NOMO-1 (cell line): ENCODE measurements around the gene SPON1.
A peak's percentile ranks its signal among the peaks of the same experiment; 100 is the strongest.

Experiments
- DNase-seq, 2 experiments: peaks; one replicate each; lab custom pipeline; 2025; ENCODE audit not compliant: unreplicated experiment in 2 of 2; lab: John Stamatoyannopoulos, UW

Gene SPON1

DNA sequence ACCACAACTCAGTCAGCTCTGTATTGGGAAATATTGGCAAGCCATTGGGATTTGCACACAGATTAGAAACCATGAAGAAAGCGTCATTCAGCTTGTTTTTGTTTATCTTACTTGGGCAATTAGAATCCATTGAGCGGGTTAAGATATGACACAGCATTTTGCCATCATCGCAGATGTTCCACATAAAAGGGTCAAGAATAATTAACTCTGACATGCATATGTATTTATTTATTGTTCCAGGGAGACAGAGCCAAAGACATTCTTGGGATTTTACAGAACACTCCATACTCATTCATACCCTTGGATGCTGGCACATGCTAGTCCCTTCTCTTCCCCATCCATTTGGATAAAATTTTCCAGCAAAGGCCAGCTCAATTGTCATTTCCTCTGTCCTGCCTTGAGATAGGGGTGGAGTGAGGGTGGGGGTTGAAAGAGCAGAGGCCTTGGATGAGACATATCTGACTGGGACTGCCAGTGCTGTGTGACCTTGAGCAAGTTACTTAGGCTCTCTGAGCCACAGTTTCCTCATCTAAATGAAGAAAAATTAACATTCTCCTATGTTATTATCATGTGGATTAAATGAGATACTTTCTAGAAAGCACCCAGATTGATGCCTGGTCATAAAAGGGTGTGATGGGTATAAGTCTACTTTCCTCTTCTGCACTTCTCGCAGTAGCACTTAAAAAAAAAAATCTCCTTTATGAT is 216.7 kb downstream of the SPON1 start:
- no peak for DNase-seq

DNA sequence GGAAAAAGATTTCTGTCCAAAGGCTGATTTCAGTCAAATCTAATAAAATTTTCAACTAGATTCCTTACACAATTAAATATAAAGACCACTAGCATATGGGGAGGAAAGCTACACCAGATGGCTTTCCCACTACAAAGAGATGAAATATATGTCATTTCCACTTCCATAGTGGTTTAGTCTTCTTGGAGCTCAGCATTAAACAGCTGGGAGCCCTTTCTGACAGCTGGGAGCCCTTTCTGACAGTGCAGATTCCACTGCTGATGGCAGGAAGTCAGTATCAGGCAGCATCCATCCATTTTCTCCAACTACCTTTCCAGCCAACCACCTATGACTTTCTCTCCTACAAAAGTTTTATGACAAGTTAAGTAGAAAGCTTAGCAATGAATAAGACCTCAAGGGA is 218.6 kb downstream of the SPON1 start:
- DNase-seq = no peak

DNA sequence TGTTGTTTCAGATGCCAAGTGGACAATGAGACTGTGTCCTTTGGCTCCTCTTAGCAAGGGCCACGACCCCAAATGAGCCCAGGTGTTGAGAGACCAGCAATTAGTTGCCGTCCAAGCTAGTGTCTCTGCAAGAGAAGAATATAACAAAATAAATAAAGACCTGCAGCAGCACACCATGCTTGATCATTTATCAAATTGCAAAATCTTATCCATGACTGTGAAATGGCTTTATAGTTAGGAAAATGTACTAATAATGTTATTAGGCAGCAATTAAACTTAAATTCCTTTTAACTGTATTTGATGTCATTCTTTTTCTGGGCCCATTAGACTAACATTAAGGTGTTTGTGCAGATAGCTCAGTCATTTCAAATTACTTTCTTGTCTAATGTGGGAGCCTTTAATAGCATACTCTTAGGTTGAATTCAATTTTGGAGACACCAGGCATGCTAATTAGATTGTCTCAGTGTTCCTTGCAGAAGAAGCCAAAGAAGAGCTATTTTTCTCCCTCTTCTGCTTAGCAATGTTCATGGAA is 220.4 kb downstream of the SPON1 start:
- DNase-seq = no peak

DNA sequence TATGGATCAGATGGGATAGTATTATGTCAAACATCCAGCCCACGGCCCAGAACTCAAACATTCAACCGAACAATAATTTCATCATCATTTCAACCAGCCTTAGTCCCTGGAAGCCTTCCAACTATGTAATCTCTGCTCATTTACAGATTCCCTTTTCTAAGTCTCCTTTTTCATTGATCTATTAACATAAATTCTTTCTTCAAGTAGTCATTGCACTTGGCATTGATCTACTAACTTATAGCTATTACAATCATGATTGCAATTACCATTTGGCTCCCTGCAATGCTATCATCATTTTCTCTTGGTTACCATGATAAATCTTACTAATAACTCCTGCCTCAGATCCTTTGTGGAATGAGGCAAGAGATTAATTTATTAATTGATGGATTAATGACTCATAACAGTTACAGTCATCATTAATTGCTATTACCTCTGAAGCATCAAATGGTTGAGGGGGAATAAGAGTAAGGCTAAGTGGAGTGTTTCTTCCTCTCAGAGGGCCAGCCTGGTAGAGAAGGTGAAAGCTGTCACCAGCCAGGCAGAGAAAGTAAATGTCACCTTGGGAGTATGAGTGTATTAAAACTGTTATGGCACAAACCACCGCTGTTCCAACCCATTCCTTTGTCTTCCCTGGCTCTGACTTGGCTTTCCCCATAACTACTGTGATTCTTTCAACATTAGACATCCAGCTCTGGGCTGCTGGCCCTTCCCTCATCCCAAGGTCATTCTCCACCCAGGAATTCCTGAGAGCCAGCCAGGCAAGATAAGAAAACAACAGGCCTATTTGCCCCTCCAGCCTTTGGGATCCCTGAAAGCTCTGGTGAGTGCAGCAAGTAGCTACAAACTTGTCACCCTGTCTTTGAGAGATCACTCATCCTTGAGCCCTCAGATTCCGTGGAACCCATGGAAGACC is 221.8 kb downstream of the SPON1 start:
- no peak for DNase-seq

DNA sequence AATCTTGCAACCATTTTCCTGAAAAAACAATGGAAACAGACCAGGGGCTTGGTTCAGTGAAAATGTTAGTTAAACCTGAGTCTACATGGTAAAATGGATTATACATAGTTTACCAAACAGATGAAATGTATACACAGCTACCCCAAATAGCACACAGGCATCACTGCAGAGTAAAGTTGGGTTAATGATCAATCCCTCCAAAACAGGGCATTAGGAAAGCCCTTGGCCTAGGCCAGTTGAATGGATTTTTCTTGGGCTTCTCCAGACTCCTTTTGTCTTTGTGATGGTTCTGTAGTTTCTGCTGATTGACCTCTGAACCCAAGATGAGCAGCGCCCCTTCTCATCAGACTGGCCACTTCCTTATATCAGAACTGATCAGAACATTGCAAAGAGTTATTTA is 222.9 kb downstream of the SPON1 start:
- DNase-seq = no peak

DNA sequence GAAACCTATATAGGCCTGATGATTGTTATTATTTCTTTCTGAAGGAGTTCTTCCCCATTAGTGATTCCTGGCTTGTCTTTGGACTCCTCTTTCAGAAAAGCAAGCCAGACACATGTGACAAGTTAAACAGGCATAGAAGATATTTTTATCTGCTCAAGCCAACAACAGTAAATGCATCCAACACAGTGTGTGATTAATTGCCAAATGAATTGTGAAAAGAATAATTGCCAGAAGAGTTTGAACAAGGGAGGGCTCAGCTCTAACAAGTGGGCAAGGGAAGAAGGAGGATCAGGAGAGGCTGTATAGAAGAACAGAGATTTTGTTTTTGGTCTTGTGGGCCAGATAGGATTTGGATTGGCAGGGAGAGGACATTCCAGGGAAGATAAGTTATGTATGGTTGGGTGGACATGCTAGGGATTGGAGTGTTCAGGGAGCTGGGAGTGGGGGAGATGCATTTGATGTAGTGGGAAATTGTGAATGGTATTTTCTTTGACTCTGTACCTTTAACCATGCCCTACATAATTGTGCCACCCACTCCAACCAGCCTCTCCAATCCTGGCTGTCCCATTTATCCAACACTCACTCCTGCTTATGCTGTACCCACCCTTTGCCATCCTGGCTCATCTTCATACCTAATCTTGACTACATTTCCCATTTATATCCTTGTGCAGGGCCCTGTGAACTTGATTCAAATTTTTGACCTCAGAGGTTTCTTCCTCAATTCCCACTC is 223.7 kb downstream of the SPON1 start:
- DNase-seq = no peak

DNA sequence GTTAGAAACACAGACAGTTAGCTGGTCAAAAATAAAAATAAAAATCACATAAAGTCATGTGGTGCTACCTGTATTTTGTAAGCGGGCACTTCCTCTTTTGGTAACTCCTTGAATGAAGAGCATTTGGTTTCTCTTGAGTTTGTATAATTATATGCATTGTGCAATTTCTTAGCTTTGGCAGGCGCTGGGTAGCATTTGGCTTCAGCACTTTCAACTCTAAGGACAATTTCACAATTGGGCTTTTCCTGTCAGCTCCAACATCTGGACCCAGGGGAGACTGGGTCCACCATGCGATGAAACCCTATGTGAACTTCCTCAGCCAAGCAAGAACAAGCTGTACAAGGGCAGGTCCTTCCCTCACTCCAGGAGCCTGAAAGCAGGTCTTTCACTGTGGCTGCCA is 227.4 kb downstream of the SPON1 start:
- peak; percentile 89 to 96 for DNase-seq

DNA sequence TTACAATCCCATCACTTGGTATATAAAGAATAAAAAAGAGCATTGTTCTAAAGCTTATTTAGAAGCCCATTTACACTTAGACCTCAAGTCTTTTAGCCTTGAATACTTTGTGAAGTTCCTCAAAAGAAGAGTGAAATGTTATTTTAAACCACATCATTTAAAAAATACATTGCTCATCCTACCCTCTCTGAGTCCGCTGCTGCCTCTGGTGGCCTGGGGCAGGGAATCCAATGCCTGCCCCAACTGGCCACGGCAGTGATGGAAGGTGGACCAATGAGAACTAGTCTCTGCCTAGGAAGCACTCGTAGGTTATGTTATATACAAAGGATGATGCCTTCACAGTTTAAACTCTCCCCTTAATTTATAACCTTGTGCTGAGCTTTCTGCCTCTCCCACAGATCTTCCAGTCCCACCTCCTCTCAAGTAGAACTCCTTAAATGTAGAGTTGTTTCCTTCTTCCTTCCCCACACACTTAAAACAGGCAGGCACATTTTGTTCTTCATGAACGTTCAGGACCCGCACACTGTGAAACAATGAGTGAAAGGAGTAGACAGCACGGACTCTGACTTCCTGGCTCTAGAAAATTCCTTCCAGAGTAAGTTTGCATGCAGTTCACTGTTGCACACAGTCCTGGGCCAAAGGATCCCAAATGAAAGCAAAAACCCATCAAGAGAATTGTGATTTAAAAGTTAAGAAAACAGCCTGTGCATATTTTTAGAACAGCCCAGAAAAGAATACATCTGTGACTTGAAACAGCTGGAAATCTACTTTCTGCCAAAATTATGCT is 228.7 kb downstream of the SPON1 start:
- no peak for DNase-seq

DNA sequence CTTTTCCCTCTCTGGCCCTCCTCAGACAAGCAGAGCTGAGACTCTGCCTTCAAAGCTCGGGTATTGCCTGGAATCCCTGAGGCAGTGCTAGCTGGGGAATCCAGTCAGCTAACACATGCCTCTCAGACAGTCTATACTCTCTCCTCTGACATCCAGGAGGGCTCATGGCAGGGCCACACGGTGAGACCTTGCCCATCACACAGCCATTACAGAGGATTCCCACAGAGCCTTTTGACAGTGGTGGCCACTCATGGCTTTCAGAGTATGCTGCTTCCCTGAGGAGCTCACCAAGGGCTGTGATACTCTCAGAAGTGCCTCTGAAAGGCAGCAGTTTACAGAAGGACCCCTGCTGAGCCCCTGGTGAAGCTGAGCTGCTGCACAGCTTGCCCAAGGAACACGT is 231.1 kb downstream of the SPON1 start:
- no peak for DNase-seq

DNA sequence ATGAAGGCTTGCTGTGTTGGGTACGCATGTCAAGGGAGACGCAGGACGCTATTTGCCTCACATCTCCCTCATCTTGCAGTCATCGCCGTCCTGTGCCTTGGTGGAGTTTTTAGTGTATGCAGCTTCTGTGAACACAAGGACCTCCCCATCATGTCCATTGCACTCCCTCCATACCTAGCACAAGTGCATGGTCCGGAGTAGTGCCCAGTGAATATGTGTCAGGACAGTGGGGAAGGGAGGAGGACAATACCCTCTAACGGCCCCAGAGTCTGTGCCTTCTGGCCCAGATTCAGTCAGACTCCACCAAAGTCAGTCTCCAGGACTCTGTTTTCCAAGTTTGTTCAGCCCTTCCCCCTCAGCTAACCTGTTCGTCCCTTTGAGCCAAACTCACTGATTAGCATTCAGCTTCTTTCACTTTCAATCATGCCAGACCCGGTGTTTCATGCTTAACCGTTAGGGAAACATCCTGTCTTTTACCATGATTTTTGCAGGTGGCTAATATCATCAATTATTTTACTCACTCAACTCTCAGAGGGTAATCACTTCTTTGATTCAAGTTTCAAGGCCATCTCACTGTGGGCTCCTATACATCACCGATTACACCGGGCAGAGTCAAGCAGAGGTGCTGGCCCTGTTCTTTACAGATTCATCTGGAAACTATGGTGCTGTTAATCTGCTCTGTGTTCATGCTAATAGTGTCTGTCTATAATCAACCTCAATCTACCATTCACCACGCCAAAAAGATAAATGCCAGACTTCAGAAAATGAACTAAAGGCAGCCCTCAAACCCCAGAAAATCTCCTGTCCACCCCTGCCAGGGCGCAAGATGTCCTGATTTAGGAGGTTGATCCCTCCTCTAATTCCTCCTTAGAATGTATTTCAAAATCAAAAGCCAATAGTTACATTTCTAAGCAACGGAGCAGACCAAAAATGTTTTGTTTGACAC is 240.0 kb downstream of the SPON1 start:
- DNase-seq = no peak

DNA sequence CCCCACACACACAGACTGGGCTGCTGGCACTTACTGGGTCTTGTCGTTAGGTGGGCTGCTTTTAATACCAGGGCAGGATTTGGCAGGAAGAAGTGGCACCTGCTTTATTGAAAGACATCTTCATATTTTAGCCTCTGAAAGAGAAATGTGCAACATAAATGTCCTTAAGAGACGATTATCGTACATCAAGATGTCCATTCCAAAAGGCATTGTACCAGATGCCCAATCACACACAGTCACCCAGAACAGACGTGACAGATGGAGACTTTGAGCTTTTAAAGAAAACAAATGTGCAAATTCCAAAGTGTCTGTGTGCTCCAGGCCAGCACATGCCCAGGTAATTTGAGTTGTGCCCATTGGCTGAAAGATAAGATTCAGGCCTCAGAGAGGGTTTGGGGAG is 240.8 kb downstream of the SPON1 start:
- DNase-seq = no peak

DNA sequence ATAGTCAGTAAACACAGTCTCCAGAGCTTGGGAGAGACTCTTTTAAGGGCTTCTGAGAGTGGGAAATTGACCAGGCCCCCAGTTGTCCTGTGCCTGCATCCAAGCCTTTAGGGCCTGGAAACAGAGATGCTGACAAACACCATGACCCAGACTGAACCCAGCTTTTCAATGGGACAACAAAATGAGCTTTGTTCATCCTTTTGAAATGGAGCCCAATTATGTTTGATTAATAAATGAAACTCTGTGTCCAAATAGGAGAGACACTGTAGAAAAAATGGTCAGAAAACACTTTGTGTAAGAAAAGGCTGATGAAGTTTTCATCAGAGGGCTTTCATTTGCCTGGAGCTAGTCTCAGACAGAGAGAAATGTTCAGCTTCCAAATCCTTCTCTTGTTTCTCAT is 250.5 kb downstream of the SPON1 start:
- no peak for DNase-seq

DNA sequence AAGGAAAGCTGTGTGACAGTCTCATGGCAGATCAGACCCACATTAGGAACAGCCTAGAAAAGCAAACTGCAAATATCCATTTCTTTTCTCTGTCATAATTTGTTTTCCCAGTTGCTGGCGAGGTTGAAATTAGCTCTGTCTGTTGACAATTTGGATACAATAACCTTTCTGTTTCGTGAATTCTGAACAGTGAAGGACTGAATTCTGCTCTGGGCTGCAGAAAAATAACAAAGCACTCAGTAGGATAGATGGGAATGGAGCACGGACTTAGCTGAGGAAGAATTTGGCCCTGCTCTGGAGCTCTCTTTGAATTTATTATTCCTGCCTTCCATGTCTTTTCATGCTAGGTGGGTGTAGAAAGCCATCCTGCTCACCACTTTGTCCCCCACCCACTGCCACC is 256.2 kb downstream of the SPON1 start:
- DNase-seq = no peak

DNA sequence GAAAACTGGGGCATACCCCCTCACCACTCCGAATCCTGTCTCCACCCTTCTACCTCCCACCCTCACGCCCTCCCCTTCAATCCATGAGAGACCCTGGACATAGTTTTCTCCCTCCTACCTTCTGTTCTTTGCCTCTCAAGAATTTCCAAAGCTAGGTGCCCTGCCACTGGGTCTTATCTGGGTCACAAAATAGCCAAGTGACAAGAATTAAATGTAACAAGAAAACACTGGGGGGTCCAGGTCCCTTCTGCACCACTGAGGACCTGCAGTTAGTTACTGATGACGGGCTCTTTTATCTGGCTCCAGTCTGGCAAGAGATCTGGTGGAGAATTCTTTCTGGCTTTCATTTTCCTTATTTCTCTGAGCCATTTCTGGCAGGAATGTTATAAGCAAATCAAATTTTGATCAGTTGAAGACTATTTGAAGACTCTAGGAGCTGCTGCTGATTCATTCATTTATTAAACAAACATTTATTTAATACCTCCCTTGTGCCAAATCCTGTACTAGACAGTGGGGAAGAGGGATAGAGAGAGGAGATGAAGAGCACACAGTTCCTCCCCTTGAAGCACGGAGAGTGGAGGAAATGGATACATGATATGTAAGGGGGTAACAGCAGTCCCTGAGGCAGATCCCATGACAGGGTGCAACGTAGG is 261.2 kb downstream of the SPON1 start:
- DNase-seq = no peak

DNA sequence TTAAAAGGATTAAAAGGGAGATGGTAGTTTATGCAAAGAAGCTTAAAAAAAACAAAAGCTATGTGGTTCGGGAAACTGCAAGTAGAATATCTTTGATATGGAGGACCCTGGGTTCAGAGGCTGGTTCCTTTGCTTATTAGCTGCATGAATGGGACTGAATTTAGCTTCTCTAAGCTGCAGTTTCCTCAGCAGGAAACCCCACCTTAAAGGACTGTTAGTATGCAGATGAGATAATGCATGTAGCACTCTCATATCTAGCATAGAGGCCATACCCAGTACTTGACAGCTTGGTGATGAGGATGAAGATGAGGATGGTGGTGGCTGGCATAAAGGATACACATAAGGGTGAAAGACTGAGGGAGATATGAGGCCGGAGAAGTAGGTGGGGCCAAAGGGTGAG is 261.9 kb downstream of the SPON1 start:
- no peak for DNase-seq

DNA sequence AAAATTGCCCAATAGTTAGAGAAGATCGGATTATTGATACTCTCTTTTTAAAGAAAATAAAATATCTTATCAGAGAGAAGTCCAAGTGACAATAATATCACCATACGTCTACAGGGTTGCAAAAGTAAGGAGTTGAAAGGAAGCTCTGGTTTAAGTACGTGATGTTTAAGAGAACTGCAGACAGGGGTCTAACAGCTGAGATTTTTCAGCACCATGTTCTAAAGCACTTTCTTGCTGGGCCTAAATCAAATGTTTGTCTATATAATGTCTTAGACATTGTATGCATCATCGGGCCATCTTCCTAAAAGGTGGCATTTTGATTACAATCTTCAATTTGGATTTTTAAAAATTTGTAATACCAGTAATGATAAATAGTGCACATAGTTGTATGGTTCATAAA is 263.1 kb downstream of the SPON1 start:
- no peak for DNase-seq

DNA sequence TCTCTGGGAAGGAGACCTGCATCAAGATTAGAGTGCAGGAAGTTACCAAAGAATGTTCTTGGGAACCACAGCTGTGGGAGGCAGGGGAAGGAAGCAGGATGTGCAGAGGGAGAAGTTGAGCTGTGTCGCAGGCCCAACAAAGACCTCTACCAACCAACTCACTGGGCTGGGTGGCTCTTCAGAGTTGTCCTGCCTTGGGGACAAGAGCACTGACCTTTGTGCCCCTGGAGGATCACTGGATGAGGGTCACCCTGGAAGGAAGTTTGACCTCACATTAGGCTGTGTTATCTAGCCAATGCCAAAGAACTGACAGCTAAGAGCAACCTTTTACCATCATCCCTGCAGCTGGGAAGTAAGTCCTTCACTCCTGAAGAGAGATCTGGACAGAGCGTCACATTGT is 265.8 kb downstream of the SPON1 start:
- DNase-seq = no peak

DNA sequence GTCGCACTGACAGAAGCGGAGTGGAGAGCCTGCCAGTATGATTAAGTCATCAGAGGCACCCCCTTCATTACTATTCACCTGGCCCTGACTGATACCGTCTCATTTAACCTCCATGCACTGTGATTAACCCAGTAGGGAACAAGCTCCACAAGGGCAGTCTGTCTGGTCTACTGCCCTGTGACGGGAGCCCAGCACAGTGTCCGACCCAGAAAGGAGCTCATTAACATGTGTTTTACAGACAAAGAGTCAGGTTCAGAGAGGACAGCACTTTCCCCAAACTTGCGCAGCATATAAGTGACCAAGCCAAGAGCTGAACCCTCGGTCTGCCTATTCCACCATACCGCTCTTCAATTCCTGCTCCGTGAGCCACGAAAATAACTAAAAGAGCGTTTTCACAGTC is 266.9 kb downstream of the SPON1 start:
- no peak for DNase-seq

DNA sequence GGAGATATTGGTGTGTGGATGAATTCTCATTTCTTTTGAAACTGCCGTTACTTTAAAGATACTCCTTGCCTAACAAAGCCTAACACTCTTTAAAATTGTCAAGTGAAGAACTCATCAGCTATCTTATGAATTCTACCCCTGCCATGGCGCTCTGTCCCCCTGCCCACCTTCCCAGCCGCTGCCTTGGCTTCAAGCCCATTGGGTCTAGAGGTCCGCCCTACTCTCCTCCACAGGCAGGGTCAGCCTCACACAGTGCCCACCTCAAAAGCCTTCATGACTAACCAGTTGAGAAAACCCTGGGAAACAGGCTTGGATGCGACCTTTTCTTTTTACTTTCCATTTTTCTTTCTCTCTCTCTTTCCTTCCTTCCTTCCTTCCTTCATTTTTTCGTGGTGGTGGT is 267.9 kb downstream of the SPON1 start:
- no peak for DNase-seq
